A549 (cell line): Measurements from ENCODE around the gene NPM3.

Source experiments
- CBX8 ChIP-seq: fragments of 200-600 bp; sonication (generic); IDR thresholded peaks from 2 replicates; pipeline ENCODE4 v1.6.1; 2016
- SMC3 ChIP-seq: fragments of >200 bp; sonication (Bioruptor Twin); formaldehyde crosslinking; IDR thresholded peaks from 3 replicates; pipeline ENCODE4 v1.6.1; 2018; ENCODE audit warnings: inconsistent platforms
- TF ChIP-seq, protein P1 (sequence below): fragments of 200-600 bp; sonication (generic); IDR thresholded peaks from 2 replicates; pipeline ENCODE4 v1.6.1; 2016; ENCODE audit warnings: antibody characterized with exemption, mild to moderate bottlenecking, moderate library complexity
- TF ChIP-seq, protein P2 (sequence below): fragments of >200 bp; sonication (Bioruptor Twin); formaldehyde crosslinking; IDR thresholded peaks from 3 replicates; pipeline ENCODE4 v1.5.1; 2016

DNA sequence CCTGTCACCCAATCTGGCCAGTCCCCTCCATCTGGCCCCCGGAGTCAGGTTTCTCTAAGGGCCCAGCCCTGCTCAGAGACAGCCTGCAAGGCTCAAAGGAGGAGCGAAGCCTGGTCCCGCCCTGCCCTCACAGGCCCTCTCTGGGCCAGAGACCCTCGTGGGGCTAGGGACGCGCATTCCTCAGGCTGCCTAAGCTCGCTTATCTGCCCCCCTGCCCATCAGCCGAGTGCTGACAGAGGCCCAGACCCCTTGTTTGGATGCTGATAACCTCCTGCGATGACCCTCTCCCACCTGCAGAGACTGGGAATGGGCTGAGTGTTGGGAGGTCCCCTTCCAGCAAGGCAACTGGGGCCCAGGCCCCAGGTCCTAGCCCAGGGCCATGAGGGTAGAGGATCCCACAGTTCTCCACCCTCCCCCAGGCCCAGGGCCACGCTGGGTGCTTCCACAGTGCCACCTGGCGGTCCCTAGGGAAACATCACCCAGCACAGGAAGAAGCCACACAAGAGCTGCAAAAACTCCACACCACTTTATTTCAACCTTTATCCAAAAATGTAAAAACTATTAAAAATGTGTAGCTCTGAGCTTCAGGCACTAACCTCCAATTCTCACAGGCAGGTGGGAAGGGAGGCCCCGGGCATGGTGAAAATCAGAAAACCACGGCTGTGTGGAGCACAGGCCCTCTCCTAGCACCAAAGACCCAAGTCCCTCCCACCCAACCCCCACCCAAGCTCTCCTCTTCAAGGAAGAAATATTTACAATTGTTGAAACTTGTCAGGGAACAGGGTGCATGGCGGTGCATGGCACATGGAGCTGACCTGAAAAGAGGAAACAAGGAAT lies 2.2 kb downstream of the NPM3 start:
- TF ChIP-seq, protein P1, sequence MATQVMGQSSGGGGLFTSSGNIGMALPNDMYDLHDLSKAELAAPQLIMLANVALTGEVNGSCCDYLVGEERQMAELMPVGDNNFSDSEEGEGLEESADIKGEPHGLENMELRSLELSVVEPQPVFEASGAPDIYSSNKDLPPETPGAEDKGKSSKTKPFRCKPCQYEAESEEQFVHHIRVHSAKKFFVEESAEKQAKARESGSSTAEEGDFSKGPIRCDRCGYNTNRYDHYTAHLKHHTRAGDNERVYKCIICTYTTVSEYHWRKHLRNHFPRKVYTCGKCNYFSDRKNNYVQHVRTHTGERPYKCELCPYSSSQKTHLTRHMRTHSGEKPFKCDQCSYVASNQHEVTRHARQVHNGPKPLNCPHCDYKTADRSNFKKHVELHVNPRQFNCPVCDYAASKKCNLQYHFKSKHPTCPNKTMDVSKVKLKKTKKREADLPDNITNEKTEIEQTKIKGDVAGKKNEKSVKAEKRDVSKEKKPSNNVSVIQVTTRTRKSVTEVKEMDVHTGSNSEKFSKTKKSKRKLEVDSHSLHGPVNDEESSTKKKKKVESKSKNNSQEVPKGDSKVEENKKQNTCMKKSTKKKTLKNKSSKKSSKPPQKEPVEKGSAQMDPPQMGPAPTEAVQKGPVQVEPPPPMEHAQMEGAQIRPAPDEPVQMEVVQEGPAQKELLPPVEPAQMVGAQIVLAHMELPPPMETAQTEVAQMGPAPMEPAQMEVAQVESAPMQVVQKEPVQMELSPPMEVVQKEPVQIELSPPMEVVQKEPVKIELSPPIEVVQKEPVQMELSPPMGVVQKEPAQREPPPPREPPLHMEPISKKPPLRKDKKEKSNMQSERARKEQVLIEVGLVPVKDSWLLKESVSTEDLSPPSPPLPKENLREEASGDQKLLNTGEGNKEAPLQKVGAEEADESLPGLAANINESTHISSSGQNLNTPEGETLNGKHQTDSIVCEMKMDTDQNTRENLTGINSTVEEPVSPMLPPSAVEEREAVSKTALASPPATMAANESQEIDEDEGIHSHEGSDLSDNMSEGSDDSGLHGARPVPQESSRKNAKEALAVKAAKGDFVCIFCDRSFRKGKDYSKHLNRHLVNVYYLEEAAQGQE, result no peak
- TF ChIP-seq CBX8, result no peak
- TF ChIP-seq SMC3, result peak; percentile 75
- TF ChIP-seq, protein P2, sequence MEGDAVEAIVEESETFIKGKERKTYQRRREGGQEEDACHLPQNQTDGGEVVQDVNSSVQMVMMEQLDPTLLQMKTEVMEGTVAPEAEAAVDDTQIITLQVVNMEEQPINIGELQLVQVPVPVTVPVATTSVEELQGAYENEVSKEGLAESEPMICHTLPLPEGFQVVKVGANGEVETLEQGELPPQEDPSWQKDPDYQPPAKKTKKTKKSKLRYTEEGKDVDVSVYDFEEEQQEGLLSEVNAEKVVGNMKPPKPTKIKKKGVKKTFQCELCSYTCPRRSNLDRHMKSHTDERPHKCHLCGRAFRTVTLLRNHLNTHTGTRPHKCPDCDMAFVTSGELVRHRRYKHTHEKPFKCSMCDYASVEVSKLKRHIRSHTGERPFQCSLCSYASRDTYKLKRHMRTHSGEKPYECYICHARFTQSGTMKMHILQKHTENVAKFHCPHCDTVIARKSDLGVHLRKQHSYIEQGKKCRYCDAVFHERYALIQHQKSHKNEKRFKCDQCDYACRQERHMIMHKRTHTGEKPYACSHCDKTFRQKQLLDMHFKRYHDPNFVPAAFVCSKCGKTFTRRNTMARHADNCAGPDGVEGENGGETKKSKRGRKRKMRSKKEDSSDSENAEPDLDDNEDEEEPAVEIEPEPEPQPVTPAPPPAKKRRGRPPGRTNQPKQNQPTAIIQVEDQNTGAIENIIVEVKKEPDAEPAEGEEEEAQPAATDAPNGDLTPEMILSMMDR, result peak; percentile 89
